H9 (cell line): ENCODE measurements around the gene PTPRN2. TPM values are rescaled to one million over a fixed set of nuclear protein-coding genes. Genes with fewer than 3 reads are reported as not detected.

Experiments
- DNase-seq: peaks from one replicate; pipeline ENCODE4 v3.0.0-alpha.2; 2017
- H2AFZ ChIP-seq: one replicate; pipeline ENCODE4 v1.6.1; 2013; ENCODE audit warnings: mild to moderate bottlenecking, low read length, control low read depth, moderate library complexity
- H2AK5ac ChIP-seq: 2 replicates; pipeline ENCODE4 v1.6.1; 2013; ENCODE audit warnings: low read length, control low read depth, mixed read lengths; ENCODE audit not compliant: insufficient read length
- H2BK120ac ChIP-seq: one replicate; pipeline ENCODE4 v1.6.1; 2013; ENCODE audit warnings: low read depth, mild to moderate bottlenecking, low read length, control low read depth, inconsistent platforms; ENCODE audit not compliant: poor library complexity, severe bottlenecking
- H2BK12ac ChIP-seq: 2 replicates; pipeline ENCODE4 v1.6.1; 2013; ENCODE audit warnings: low read length, control low read depth, mixed read lengths, low read depth; ENCODE audit not compliant: insufficient read length
- H2BK15ac ChIP-seq: 2 replicates; pipeline ENCODE4 v1.6.1; 2013; ENCODE audit warnings: low read depth, low read length, control low read depth
- H2BK20ac ChIP-seq: one replicate; pipeline ENCODE4 v1.6.1; 2013; ENCODE audit warnings: low read depth, mild to moderate bottlenecking, low read length, control low read depth, inconsistent platforms; ENCODE audit not compliant: poor library complexity, severe bottlenecking
- H2BK5ac ChIP-seq: 2 replicates; pipeline ENCODE4 v1.6.1; 2013; ENCODE audit warnings: low read length, control low read depth, mixed read lengths; ENCODE audit not compliant: insufficient read length
- H3K14ac ChIP-seq: 2 replicates; pipeline ENCODE4 v1.6.1; 2013; ENCODE audit warnings: low read length, control low read depth; ENCODE audit not compliant: insufficient read depth
- H3K18ac ChIP-seq: 2 replicates; pipeline ENCODE4 v1.6.1; 2013; ENCODE audit warnings: low read depth, mild to moderate bottlenecking, mixed read lengths, low read length, control low read depth; ENCODE audit not compliant: insufficient read length
- H3K23ac ChIP-seq: 2 replicates; pipeline ENCODE4 v1.6.1; 2013; ENCODE audit warnings: low read length, control low read depth, mixed read lengths, low read depth; ENCODE audit not compliant: insufficient read length
- H3K23me2 ChIP-seq: 2 replicates; pipeline ENCODE4 v1.6.1; 2013; ENCODE audit warnings: low read depth, mild to moderate bottlenecking, mixed read lengths, low read length, control low read depth; ENCODE audit not compliant: insufficient read length, poor library complexity, severe bottlenecking
- H3K27ac ChIP-seq: 2 replicates; pipeline ENCODE4 v1.5.1; 2013; ENCODE audit warnings: low read length, control low read depth, mixed read lengths, low read depth; ENCODE audit not compliant: insufficient read length
- H3K27me3 ChIP-seq: 2 replicates; pipeline ENCODE4 v1.6.1; 2013; ENCODE audit warnings: low read length, control low read depth, inconsistent platforms; ENCODE audit not compliant: insufficient read depth
- H3K4ac ChIP-seq: 2 replicates; pipeline ENCODE4 v1.6.1; 2013; ENCODE audit warnings: low read depth, mild to moderate bottlenecking, control low read depth, inconsistent platforms, low read length, moderate library complexity
- H3K4me1 ChIP-seq: 2 replicates; pipeline ENCODE4 v1.6.1; 2013; ENCODE audit warnings: low read length, control low read depth, inconsistent platforms; ENCODE audit not compliant: insufficient read depth
- H3K4me2 ChIP-seq: 2 replicates; pipeline ENCODE4 v1.6.1; 2013; ENCODE audit warnings: low read length, control low read depth, mixed read lengths; ENCODE audit not compliant: insufficient read length, insufficient read depth
- H3K56ac ChIP-seq: 2 replicates; pipeline ENCODE4 v1.6.1; 2013; ENCODE audit warnings: low read depth, mild to moderate bottlenecking, mixed read lengths, low read length, control low read depth; ENCODE audit not compliant: insufficient read length
- H3K79me1 ChIP-seq: 2 replicates; pipeline ENCODE4 v1.6.1; 2013; ENCODE audit warnings: low read depth, mild to moderate bottlenecking, moderate library complexity, low read length, control low read depth, inconsistent platforms; ENCODE audit not compliant: insufficient read depth, poor library complexity, severe bottlenecking
- H3K79me2 ChIP-seq: 2 replicates; pipeline ENCODE4 v1.6.1; 2013; ENCODE audit warnings: low read length, control low read depth, inconsistent platforms; ENCODE audit not compliant: insufficient read depth
- H3K9ac ChIP-seq: 2 replicates; pipeline ENCODE4 v1.6.1; 2013; ENCODE audit warnings: low read length, control low read depth, mixed read lengths; ENCODE audit not compliant: insufficient read length; ENCODE audit errors: extremely low read depth
- H3K9me3 ChIP-seq: one replicate; pipeline ENCODE4 v1.6.1; 2013; ENCODE audit warnings: low read depth, low read length, inconsistent platforms; ENCODE audit not compliant: control insufficient read depth
- H3T11ph ChIP-seq: one replicate; pipeline ENCODE4 v1.6.1; 2013; ENCODE audit warnings: mild to moderate bottlenecking, low read length, control low read depth, inconsistent platforms
- H4K20me1 ChIP-seq: one replicate; pipeline ENCODE4 v1.6.1; 2013; ENCODE audit not compliant: control insufficient read depth, insufficient read length, insufficient read depth
- H4K5ac ChIP-seq: 2 replicates; pipeline ENCODE4 v1.6.1; 2013; ENCODE audit warnings: low read depth, mild to moderate bottlenecking, mixed read lengths, low read length, control low read depth; ENCODE audit not compliant: insufficient read length
- H4K8ac ChIP-seq: replicated peaks from 2 replicates; pipeline ENCODE4 v1.6.1; 2013; ENCODE audit warnings: low read length, control low read depth, mixed read lengths, low read depth; ENCODE audit not compliant: insufficient read length
- H4K91ac ChIP-seq: 2 replicates; pipeline ENCODE4 v1.6.1; 2013; ENCODE audit warnings: low read depth, mild to moderate bottlenecking, moderate library complexity, mixed read lengths, low read length, control low read depth; ENCODE audit not compliant: insufficient read length
- H3K27ac Mint-ChIP-seq, 3 experiments: 2 replicates in 2 of 3; 3 replicates in 1 of 3; pipeline ENCODE4 v1.8.0; 2020 to 2021; ENCODE audit warnings: mixed read lengths in 3 of 3, mild to moderate bottlenecking in 1 of 3, moderate library complexity in 1 of 3
- H3K27me3 Mint-ChIP-seq: 2 replicates; pipeline ENCODE4 v1.8.0; 2021; ENCODE audit warnings: low read depth, mild to moderate bottlenecking, moderate library complexity, mixed read lengths
- H3K36me3 Mint-ChIP-seq, 3 experiments: 2 replicates in 2 of 3; 3 replicates in 1 of 3; pipeline ENCODE4 v1.8.0; 2020 to 2021; ENCODE audit warnings: low read depth in 3 of 3, mixed read lengths in 3 of 3; ENCODE audit not compliant: insufficient read depth in 1 of 3
- H3K4me1 Mint-ChIP-seq, 2 experiments: 2 replicates each; pipeline ENCODE4 v1.8.0; 2020; ENCODE audit warnings: mixed read lengths in 2 of 2
- H3K4me3 Mint-ChIP-seq, 2 experiments: 2 replicates in 1 of 2; 3 replicates in 1 of 2; pipeline ENCODE4 v1.8.0; 2020 to 2021; ENCODE audit warnings: mild to moderate bottlenecking in 2 of 2, mixed read lengths in 2 of 2, moderate library complexity in 1 of 2
- H3K9me3 Mint-ChIP-seq, 2 experiments: 2 replicates in 1 of 2; 3 replicates in 1 of 2; pipeline ENCODE4 v1.8.0; 2020; ENCODE audit warnings: mild to moderate bottlenecking in 2 of 2, mixed read lengths in 2 of 2, moderate library complexity in 1 of 2
- CTCF ChIP-seq: fragments of 200-600 bp; sonication (generic); conservative IDR thresholded peaks from 3 replicates; pipeline ENCODE4 v1.8.0; 2021; ENCODE audit warnings: antibody characterized with exemption, mild to moderate bottlenecking
- WGBS: extraction: QIAGEN DNeasy Blood & Tissue Kit; methylation state at CpG from one replicate; pipeline ENCODE4 v1.1.7; 2013; ENCODE audit warnings: missing lambda C conversion rate, low lambda C conversion rate, mixed read lengths; ENCODE audit not compliant: insufficient read length; ENCODE audit errors: extremely low coverage; 5-methylcytosine and 5-hydroxymethylcytosine counted together
- total RNA-seq: library from RNA; stranded (reverse); gene quantifications from 2 replicates; pipeline ENCODE4 v1.2.1, GENCODE V29; 2021

Gene PTPRN2
- total RNA-seq, 1 experiment from 2014 or later: 5.2 TPM

GRCh38 chr7:157824011-157824818 lies 763.4 kb downstream of the PTPRN2 start:
- Histone ChIP-seq H2AFZ (no peak overlapping the region), H4K20me1 (no peaks in the 10 kb centered on the region), H3K27me3 (no peaks in the 10 kb centered on the region), H2AK5ac (no peak overlapping the region), H3K23me2 (no peaks in the 10 kb centered on the region), H2BK12ac (no peak overlapping the region), H4K8ac (no peak overlapping the region), H3K18ac (no peak overlapping the region), H3K9ac (no peak overlapping the region), H2BK5ac (no peak overlapping the region), H3K4me1 (no peaks in the 10 kb centered on the region), H3K4ac (no peak overlapping the region), H3K9me3 (no peaks in the 10 kb centered on the region), H3K79me1 (no peaks in the 10 kb centered on the region), H2BK20ac (no peak overlapping the region), H3K14ac (no peak overlapping the region; the same call in 1 of the 2 replicates), H3K4me2 (no peak overlapping the region), H2BK15ac (no peak overlapping the region), H3K56ac (no peak overlapping the region), H3K27ac (no peak overlapping the region), H4K5ac (no peak overlapping the region), H3T11ph (no peak overlapping the region), H3K79me2 (no peaks in the 10 kb centered on the region), H2BK120ac (no peak overlapping the region), H4K91ac (no peak overlapping the region), H3K23ac (no peak overlapping the region)
- Mint-ChIP-seq H3K4me1 (peaks cover 0 to 2% of the 10 kb centered on the region in 2 experiments; a peak in 2 of 4 replicates), H3K27ac (no peak overlapping the region), H3K27me3 (peaks cover 8% of the 10 kb centered on the region), H3K36me3 (no peaks in the 10 kb centered on the region; a peak in 1 of 7 replicates), H3K9me3 (peaks cover 0 to 2% of the 10 kb centered on the region in 2 experiments; a peak in 1 of 5 replicates), H3K4me3 (no peak overlapping the region)
- no peak for DNase-seq
- no peak for TF ChIP-seq CTCF
- no CpG with 5 or more reads among the region's 18 CpGs for WGBS
